ENCODE measurements around the gene TSPEAR.

DNA sequence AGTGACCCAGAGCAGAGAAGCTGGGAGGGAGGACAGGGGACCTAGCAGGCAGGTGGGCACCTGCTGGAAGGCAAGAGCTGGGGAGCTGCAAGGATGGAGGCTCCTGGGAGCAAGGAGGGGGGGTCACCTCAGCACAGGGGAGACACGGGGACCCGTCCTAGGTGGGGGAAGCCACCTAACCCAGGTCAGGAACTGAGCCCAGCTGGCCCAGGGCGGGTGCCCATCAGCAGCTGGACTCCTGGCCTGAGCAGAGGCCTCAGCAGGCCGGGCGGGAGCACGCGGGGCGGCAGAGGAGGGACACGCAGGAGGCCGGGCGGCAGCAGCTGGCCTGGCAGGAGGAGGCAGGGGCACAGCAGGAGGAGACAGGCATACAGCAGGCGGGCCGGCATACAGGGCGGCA is 172.3 kb downstream of the TSPEAR start:
- TF ChIP-seq CTCF (IDR thresholded peaks at IDR 0.05) (no peak), SIN3A (IDR thresholded peaks at IDR 0.05; ENCODE audit: borderline replicate concordance, insufficient read depth, low read depth, low read length) (no peak), REST (IDR thresholded peaks at IDR 0.05; ENCODE audit: insufficient read depth in 1 of 2, low read depth in 2 of 2, low read length in 1 of 2) (no peak)
